GM12891 (cell line): Measurements from ENCODE around the gene GAS7.

Experiments used
- POLR2A ChIP-seq: IDR thresholded peaks from 2 replicates; pipeline ENCODE4 v1.6.1; 2011; ENCODE audit warnings: low read depth, low read length, control low read depth
- POU2F2 ChIP-seq: IDR thresholded peaks from 2 replicates; pipeline ENCODE4 v1.6.1; 2011; ENCODE audit warnings: low read depth, mild to moderate bottlenecking, control low read depth, low read length, moderate library complexity
- TAF1 ChIP-seq: IDR thresholded peaks from 2 replicates; pipeline ENCODE4 v1.6.1; 2011; ENCODE audit warnings: low read depth, low read length, control low read depth

DNA sequence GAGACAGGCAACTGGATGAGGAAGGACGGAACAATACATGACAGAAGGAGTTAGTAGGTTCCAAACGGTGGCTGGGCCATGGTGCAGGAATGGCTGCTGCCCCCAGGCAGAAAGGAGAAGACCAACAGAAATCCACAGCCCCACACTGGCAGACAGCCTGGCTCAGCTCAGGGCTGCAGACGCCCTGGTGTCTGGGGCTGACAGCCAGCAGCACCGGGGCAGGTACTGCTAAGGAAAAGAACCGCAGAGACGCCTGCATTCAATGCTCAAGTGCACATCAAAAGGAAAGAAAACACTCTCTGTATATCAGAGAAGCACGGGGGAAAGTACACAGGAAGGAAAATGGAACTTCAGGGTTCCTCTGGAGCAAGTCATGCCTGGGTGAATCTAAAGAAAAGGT is 53.4 kb downstream of the GAS7 start:
- TF ChIP-seq POLR2A (no peak), TAF1 (no peak), POU2F2 (no peak)
